ENCODE measurements around the gene MEPCE. TPM values are rescaled to one million over a fixed set of nuclear protein-coding genes. Genes with fewer than 3 reads are reported as not detected.

The MEPCE gene
- total and polyA plus RNA-seq, 10 of the 15 experiments (the other 5 are each of a cell fraction or from before 2014, with no cell fraction given) = 8.2 to 48.0 (median 22.1) TPM

- in situ Hi-C loops (cut with MboI) = loop anchor here (25.0 kb wide), 1 partner anchor 231 kb away; the partner anchor contains the start of gene GIGYF1
- Histone ChIP-seq H3K27me3 (replicated peaks in 1 of 2; ENCODE audit: control insufficient read depth in 2 of 2, insufficient read depth in 2 of 2, low read length in 1 of 2) (no peaks in the 10 kb centered on the region), H4K20me1 (ENCODE audit: control insufficient read depth, insufficient read depth) (no peaks in the 10 kb centered on the region), H3K4me3 (no peak overlapping the region), H2AFZ (ENCODE audit: control insufficient read depth, low read depth, low read length) (no peak overlapping the region), H3K4me2 (ENCODE audit: control insufficient read depth, insufficient read depth) (no peak overlapping the region), H3K27ac (ENCODE audit: control insufficient read depth, insufficient read depth) (no peak overlapping the region), H3K36me3 (ENCODE audit: control insufficient read depth in 2 of 2, insufficient read depth in 2 of 2, low read length in 1 of 2) (no peaks in the 10 kb centered on the region), H3K9me3 (replicated peaks; ENCODE audit: control insufficient read depth, insufficient read depth, low read length) (no peaks in the 10 kb centered on the region), H3K79me2 (ENCODE audit: control insufficient read depth, insufficient read depth, low read length) (no peaks in the 10 kb centered on the region), H3K9ac (ENCODE audit: control insufficient read depth, insufficient read depth, low read length) (no peak overlapping the region), H3K4me1 (ENCODE audit: control insufficient read depth, insufficient read depth, low read length) (no peaks in the 10 kb centered on the region; the same call in 1 of the 2 replicates)
- intact Hi-C loops (cut with micrococcal nuclease; ENCODE audit: unreplicated experiment) = no loop called here
- ChIA-PET POLR2A (interaction anchor here (1.2 kb wide), 1 partner anchor 17 kb away, joined by 5 read pairs; no protein-coding TSS in a partner anchor), SMC1A (ENCODE audit: uncharacterized antibody, unreplicated experiment) (interaction anchor here (0.8 to 0.9 kb wide), 2 partner anchors 22 to 92 kb away, joined by 3 read pairs; no protein-coding TSS in a partner anchor), RAD21 (ENCODE audit: unreplicated experiment) (interaction anchor here (1.4 kb wide), 1 partner anchor 19 kb away, joined by 3 read pairs; no protein-coding TSS in a partner anchor), CTCF (interaction anchor here (2.7 kb wide), 1 partner anchor 13 kb away, joined by 13 read pairs; no protein-coding TSS in a partner anchor)
- FAIRE-seq = no peak
- no peak for TF ChIP-seq HDAC6 (IDR thresholded peaks at IDR 0.05; ENCODE audit: unreplicated experiment)
- TF ChIP-seq POU2F2 (IDR thresholded peaks at IDR 0.05; ENCODE audit: borderline replicate concordance, low read depth, low read length) = no peak
- TF ChIP-seq BCLAF1 (IDR thresholded peaks at IDR 0.05) = no peak
- no peak for TF ChIP-seq IRF4 (IDR thresholded peaks at IDR 0.05; ENCODE audit: low read depth, low read length)
- no peak for TF ChIP-seq BCL3 (IDR thresholded peaks at IDR 0.05; ENCODE audit: borderline replicate concordance, insufficient read depth, low read depth, low read length, poor library complexity, severe bottlenecking)
- TF ChIP-seq NR2C2 (IDR thresholded peaks at IDR 0.05; ENCODE audit: borderline replicate concordance, control insufficient read depth, insufficient read length, low read depth) = no peak
- no peak for TF ChIP-seq RELA (IDR thresholded peaks at IDR 0.05; ENCODE audit: borderline replicate concordance, partially characterized antibody)
- no peak for TF ChIP-seq RFX5 (IDR thresholded peaks at IDR 0.05; ENCODE audit: low read depth, low read length)
- TF ChIP-seq LARP7 (IDR thresholded peaks at IDR 0.05) = no peak
- TF ChIP-seq HSF1 (IDR thresholded peaks at IDR 0.05; ENCODE audit: low read depth, low read length) = no peak
- no peak for TF ChIP-seq ATF7 (IDR thresholded peaks at IDR 0.05; ENCODE audit: low read depth)
- TF ChIP-seq CHD1 (IDR thresholded peaks at IDR 0.05; ENCODE audit: low read depth, low read length) = no peak
- TF ChIP-seq HDAC2 (IDR thresholded peaks at IDR 0.05) = no peak
- no peak for TF ChIP-seq RCOR1 (conservative IDR thresholded peaks at IDR 0.05; ENCODE audit: low read depth, low read length)
- no peak for TF ChIP-seq CBX3 (IDR thresholded peaks at IDR 0.05; ENCODE audit: borderline replicate concordance, low read depth)
- DNase-seq (ENCODE audit: low read depth, low spot score) = no peak
- WGBS (ENCODE audit: insufficient coverage, insufficient replicate concordance, low lambda C conversion rate, missing lambda C conversion rate) = 88% methylated on average over 14 of the region's 14 CpGs
- no TSS peak for BruUV-seq (replicated peaks)
- no peak for ATAC-seq
Observed at GRCh38 chr7:100456562-100456961, 26.9 kb downstream of the MEPCE start.

All from GM12878 (cell line).